NCI-H524 treated with DMSO at 0.1 percent for 48 hours (cell line): ENCODE measurements around the gene RNU1-4.
"Not testable (repeated sequence)": the region's sequence is repeated elsewhere in the genome, so short reads cannot be mapped to it uniquely, and the experiment has no call there.

Source experiments
- DNase-seq: peaks from one replicate; lab custom pipeline; 2025; lab: John Stamatoyannopoulos, UW

Gene RNU1-4

GRCh38 chr1:16708704-16709103 lies 31.6 kb upstream of the RNU1-4 start:
- not testable (repeated sequence) for DNase-seq

- DNase-seq: peak; percentile 89
These were observed 30.6 kb upstream of the RNU1-4 start for GRCh38 chr1:16709659-16710087.

GRCh38 chr1:16710618-16711017 lies 29.7 kb upstream of the RNU1-4 start:
- DNase-seq: not testable (repeated sequence)

GRCh38 chr1:16712131-16712530 lies 28.2 kb upstream of the RNU1-4 start:
- not testable (repeated sequence) for DNase-seq

- DNase-seq: not testable (repeated sequence)
These were observed 27.7 kb upstream of the RNU1-4 start for GRCh38 chr1:16712582-16712981.

GRCh38 chr1:16712984-16713383 lies 27.3 kb upstream of the RNU1-4 start:
- DNase-seq: not testable (repeated sequence)

- DNase-seq: not testable (repeated sequence)
These were observed 26.8 kb upstream of the RNU1-4 start for GRCh38 chr1:16713480-16713879.

GRCh38 chr1:16716691-16717335 lies 23.5 kb upstream of the RNU1-4 start:
- no peak for DNase-seq

GRCh38 chr1:16717336-16718098 lies 22.8 kb upstream of the RNU1-4 start:
- no peak for DNase-seq

GRCh38 chr1:16718099-16718907 lies 22.0 kb upstream of the RNU1-4 start:
- DNase-seq: not testable (repeated sequence)

GRCh38 chr1:16718908-16719533 lies 21.3 kb upstream of the RNU1-4 start:
- no peak for DNase-seq

GRCh38 chr1:16719571-16720350 lies 20.6 kb upstream of the RNU1-4 start:
- no peak for DNase-seq

- no peak for DNase-seq
These were observed 19.7 kb upstream of the RNU1-4 start for GRCh38 chr1:16720351-16721223.

GRCh38 chr1:16721871-16722641 lies 18.3 kb upstream of the RNU1-4 start:
- DNase-seq: no peak

GRCh38 chr1:16724718-16725438 lies 15.4 kb upstream of the RNU1-4 start:
- DNase-seq: no peak

GRCh38 chr1:16725439-16726245 lies 14.7 kb upstream of the RNU1-4 start:
- not testable (repeated sequence) for DNase-seq

GRCh38 chr1:16727190-16728111 lies 12.9 kb upstream of the RNU1-4 start:
- DNase-seq: no peak
